Forelimb muscle (tissue), 1 donor: Measurements from ENCODE around the gene TREX2. TPM values are rescaled to one million over a fixed set of nuclear protein-coding genes. Genes with fewer than 3 reads are reported as not detected.

ENCODE experiments used
- DNase-seq: peaks from one replicate; pipeline ENCODE4 v3.0.0-alpha.2; 2013; ENCODE audit warnings: low read depth
- polyA plus RNA-seq: library from polyadenylated mRNA; unstranded; fragments of 120-200 nt; gene quantifications from one replicate; pipeline ENCODE4 v1.2.1, GENCODE V29; 2013; ENCODE audit not compliant: insufficient read length

TREX2 gene, protein sequence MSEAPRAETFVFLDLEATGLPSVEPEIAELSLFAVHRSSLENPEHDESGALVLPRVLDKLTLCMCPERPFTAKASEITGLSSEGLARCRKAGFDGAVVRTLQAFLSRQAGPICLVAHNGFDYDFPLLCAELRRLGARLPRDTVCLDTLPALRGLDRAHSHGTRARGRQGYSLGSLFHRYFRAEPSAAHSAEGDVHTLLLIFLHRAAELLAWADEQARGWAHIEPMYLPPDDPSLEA
- polyA plus RNA-seq = 0.20 TPM

DNA sequence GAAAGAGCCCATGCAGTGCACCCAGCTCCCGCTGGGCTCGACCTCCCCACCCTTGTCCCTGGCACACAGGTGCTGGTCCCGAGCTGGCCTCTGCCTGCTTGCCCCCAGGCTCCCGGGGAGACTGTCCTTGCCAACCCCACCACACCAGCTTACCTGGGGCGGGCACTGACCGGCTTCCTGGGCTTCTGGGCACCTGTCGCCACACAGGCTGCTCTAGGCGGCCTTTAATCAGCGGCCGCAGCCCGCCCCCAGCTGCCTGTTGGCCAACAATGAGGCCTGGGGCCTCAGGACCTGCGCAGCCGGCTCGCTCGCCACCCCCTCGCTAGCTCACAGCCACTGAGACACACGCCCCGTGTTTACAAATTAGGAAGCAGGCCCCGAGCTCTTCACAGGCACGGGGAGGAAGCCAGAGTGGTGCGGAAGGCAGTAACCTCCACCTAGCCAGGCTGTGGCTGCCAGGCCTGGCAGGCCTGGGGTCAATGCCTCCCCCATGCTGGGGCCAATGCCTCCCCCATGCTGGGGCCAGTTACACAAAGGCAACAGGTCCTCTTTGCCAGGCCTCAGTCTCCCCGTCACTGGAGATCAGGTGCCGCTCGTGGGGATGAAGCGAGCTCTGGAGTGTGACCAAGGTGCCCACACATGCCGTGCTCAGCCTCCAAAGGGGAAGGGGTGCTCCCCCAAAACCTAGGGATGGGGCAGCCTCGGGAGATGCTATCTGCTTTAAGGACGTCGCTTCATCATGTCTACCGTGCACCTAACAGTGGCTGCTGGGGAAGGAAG is at the start of gene TREX2:
TSS of gene TREX2 (minus strand) at position 201 of the 780 bp plus-strand sequence. CDS start 626 bp downstream, outside the sequence.
- no peak for DNase-seq

DNA sequence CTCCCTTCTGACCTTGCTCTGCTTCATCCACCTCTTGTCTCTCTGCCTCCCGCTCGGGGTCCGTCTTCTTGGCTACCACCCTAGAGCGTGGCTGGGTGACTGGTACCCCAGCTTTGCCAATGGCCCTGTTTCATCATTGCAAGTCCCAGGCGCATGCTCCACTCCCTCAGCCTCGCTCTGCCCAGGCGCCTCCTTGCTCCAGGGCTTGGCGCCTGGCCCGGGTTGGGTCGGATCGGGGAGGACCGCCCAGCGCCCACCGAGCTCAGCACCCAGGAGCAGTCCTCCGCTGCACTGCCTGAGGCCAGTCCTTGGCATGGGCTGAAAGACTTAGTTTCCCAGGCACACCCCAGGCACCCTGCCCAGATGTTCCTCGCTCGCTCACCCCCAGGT is 49.5 kb upstream of the TREX2 start:
- no peak for DNase-seq

DNA sequence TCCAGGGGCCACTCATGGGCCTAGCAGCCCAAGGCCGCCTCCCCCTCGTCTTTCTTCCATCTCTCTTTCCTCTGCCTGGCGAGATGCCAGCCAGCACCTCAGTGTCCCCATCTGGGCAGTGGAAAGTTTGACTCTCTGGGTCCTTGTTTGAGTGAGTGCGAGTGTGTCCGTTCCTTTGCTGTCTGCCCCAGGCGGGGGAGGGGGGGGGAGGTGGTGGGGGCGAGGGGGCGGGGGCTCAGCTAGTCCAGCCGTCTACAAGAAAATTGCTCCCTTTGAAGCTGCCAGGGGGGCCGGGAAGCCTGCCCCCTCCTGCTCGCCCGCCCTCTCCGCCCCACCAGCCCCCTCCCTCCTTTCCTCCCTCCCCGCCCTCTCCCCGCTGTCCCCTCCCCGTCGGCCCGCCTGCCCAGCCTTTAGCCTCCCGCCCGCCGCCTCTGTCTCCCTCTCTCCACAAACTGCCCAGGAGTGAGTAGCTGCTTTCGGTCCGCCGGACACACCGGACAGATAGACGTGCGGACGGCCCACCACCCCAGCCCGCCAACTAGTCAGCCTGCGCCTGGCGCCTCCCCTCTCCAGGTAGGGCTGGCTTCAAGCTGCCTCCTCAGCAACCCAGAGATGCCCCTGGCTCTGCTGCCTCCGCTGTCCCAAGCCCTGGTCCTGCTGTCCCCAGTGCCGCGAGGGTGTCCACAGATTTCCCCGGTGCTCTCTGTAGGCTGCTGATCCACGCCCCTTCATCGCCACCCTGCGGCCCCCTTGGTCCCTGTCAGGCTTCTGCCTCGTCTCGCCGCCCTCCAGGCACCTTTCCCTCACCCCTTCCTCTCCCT is 48.9 kb upstream of the TREX2 start, which contains the start of gene BGN:
TSS of gene BGN (plus strand) at position 440 of the 821 bp plus-strand sequence. CDS start 9,652 bp downstream, outside the sequence.
- no peak for DNase-seq

DNA sequence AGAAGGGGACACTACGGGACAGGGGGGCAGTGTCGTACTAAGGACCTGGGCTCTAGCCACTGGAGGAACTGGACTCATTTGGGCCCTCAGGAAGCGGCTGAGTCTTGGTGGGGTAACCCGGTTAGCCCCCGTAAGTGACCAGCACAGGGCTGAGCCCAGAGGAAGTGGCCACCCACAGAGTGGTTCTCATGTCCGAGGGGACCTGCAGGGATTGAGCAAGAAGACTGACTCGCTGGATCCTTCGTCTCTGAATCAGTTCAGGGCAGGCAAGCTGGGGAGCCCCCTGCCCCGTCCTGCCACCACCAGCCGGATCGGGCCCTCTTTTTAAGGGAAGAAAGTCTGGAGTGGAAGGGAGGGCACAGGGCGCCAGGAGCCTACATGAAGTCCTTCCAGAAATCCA is 48.2 kb upstream of the TREX2 start:
- no peak for DNase-seq

DNA sequence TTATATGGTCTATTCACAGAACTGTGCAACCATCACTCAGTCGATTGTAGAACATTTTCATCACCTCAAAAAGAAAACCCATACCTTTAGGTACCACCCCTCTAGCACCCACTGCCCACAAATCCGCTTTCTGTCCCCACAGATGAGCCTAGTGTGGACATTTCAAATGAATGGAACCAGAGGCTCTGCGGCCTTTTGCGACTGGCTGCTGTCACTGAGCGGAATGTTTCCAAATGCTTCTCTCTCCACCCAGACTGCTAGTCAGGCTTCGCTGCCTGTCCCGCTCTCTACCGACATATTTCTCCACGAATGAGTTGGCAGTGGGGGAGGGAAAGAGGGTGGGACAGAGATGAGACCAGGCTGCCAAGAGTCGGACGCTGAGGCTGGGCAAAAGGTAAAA is 47.2 kb upstream of the TREX2 start:
- no peak for DNase-seq

DNA sequence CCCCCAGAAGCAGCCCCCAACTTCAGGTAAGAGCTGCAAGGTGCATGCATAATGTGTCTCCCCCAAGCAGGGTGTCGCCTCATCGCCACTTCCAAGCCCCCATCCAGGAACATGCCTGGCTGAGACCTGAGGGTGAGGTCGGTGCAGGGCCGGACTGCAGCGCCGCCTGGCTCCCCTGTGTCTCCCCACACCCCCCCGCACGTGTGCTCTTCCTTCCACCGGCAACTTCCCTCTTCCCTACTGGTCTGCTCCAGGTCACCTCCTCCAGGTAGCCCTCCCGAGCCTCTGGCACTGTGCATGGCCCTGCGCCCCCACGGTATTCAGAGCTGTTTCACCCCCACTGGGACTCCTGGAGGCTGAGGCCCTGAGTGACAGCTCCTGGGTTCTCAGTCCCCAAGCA is 46.7 kb upstream of the TREX2 start:
- no peak for DNase-seq

DNA sequence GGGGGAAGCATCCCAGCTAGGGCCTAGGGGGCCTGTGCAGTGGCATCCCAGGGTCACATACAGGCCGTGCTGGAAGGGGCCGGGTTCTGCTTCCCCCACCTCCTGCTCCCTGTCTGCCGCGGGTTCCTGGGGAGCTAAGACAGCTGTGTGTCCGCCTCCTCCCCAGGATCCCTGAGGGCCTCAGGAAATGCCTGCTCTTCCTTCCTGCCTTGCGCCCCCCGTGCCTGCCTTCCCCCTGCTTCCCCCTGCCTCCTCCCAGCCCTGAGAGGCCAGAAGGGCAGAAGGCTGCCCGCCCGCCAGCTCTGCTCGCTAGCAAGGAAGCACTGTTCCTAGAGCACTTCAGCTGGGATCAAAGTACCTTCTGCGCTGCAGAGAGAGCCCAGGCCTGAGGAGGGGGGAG is 46.1 kb upstream of the TREX2 start:
- no peak for DNase-seq

DNA sequence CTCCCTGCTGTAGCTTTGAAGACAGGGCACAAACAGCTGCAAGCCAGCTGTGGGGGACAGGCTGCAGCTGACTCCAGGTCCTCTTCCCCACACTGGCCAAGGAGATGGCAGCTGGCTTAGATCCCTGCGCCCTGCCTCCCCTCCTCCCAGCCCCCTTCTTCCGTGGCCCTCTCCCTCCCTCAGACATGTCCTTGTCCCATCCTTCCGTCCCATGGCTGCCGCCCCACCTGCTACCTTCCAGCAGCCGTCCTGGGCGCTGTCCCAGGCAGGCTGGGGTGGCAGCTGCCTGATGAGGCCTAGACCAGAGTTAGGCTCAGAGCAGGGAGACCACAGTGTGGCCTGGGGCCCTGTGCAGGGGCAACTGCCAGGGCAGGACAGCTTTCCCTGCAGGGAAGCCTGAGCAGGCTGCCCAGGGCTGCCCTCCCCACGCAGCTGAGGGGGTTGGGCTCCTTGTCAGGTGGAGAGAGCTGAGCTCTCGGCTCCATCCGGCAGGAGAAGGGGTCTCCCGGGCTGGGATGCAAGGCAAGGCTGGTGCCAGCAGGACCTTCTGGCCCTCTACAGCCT is 45.6 kb upstream of the TREX2 start:
- DNase-seq = no peak

DNA sequence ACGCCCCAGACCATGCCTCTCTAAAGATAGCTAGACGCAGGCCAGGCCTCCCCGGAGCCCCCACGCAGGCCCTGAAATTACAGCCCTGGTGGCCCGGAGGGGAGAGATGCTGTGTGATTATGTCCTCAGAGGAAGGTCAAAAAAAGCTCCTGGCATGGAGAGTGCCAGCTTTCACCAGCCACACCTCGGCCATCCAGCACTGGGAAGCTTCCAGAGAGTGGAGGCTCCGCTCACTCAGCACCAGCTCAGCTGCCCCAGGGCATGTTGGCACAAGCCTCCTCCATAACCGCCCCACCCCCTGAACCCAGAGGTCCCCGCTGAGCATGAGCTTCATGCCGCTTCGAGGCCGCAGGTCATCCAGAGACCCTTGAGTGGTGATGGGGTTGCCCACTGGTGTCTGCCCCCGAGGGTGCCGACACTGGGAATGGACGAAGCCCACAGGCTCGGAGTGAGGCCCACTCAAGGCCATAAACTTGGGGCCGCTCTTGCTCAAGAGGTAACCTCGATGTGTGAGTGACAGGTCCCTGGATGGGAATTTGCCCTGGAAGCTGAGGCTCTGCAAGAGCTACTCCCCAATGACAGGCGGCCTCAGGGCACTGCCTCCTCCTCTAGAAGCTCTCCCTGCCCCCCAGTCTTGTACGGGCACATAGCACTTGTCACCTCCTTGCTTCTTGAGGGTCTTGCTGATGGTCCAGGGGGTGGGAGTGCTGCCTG is 44.5 kb upstream of the TREX2 start:
- no peak for DNase-seq

DNA sequence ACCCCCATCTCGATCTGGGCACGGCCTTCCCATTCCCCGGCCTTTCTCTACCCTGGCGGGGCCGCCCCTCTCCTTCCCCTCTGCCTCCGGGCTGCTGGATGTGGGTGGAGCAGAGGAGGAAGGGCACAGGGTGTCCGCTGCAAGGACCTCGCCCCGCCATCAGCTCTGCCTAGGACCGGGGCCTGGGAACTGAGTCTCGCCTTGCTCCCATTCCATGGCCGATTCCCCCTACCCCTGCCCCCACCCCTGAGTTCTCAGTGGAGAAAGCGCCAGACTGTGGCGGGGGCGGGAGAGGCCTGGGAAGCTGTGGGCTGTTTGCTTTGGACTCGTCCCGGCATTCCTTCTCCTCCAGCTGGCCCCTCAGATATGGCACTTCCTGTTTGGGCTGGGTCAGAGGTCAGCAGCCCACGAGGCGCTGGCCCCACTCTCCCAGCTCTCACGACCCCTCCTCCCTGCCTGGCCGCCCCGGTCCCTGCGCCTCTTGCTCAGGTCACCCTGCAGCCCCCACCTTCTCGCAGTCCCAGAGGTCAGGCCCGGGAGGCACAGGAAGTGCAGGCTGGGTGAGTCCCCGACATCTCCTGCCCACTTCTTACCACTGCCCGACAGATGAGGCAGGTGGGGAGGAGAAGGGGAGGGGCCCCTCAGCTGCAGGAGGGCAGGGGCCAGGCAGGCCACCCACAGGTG is 42.5 kb upstream of the TREX2 start:
- no peak for DNase-seq

DNA sequence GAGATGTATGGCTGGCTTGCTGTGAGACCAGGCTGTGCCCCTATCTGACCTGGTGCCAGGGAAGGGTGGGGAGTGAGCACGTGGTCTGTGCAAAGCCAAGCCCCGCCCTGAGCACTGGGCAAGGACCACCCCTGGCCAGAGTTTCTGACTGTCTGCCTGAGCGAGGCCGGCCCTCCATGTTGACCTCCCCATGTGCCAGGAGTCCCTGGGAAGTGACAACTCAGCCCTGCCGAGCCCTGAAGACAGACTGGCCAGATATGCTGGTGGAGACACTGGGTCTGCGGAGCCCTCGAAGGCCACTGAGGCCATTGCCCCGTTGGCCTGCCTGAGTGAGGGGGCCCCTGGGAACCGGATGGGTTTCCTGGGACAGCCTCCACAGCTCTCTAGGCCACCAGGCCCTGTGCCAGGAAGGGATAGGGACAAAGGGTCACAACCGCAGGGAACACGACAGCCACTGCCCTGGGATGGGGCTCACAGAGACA is 41.8 kb upstream of the TREX2 start:
- DNase-seq = no peak

DNA sequence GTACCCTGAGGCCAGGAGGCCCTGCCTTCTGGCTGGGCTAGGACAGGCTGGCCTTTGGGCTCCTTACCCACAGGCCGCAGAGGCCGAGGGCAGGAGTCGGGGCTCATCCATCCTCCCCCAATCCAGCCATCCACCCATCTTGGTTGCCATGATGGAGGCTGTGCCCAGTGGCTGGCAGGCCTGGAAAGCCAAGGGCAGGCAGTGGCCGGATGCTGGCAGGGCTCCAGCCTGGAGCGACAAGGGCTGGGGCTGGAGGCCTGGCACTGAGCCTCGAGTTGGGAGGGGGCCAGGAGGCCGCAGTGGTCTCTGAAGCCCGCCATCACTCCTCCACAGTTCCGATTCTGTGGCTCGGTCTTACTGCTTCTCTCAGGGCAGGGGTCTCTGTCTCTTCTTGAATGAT is 40.3 kb upstream of the TREX2 start:
- no peak for DNase-seq

DNA sequence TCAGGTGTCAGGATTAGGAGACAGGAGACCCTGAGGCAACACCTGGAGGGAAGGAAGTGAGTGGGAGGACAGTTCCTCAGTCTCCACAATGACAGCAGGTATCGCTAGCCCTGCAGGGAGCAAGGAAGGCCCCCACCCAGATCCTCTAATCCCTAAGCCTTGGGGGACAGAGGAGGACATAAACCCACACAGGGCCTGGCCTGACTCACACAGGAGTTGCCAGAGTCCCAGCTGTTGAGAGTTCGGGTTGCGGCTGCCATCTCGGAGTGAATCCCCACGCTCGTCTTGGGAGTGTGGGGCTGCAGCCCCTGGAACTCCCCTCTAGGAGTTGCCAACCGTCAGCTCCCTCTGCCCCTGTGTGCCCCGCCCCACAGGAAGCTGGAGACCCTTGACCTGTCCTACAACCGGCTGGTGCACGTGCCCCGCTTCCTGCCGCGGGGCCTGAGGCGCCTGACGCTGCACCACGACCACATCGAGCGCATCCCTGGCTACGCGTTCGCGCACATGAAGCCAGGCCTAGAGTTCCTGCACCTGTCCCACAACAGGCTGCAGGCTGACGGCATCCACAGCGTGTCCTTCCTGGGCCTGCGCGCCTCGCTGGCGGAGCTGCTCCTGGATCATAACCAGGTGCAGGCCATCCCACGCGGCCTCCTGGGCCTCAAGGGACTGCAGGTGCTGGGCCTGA is 39.7 kb upstream of the TREX2 start:
- DNase-seq = no peak

DNA sequence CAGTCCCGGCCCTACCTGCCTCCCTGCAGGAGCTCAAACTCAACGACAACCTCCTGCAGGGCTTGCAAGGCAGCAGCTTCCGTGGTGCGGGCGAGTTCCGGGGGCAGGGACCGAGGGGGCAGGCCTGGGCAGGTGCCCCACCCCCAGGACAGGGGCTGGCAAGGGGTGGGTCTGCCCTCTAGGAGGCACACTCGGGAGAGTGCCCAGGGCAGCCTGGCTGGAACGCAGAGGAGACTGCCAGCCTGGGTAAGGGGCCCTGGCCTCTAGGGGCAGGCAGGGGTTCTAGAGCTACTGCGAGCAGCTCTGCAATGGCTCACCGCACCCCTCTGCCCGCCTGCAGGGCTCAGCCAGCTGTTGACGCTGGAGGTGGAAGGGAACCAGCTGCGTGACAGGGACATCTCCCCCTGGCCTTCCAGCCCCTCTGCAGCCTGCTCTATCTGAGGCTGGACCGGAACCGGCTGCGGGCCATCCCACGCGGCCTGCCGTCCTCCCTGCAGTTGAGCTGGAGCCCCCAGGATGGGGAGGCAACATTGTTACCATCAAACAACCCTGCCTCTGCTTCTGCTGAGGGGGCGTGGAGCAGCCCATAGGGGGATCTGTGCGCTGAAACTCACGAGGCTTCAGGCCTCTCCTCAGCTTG is 36.6 kb upstream of the TREX2 start:
- no peak for DNase-seq

DNA sequence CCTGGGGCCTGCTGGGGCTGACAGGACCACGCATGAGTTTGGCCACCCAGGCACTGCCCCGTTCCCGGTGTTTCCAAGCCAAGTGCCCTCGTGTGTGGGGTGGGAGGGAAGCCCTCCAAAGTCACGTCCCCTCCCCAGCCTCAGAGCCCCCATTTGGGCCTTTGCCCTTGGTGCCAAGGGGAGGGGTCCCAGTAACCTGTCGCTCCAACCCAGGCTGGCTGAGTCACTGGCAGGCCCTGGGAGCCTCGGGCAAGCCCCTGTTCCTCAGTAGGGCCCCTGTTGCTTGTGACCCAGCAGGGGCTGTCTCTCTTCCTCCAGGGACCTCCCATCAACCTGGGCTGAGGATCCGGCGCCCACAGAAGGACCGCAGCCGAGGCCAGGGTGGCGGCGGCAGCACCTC is 35.2 kb upstream of the TREX2 start:
- no peak for DNase-seq

DNA sequence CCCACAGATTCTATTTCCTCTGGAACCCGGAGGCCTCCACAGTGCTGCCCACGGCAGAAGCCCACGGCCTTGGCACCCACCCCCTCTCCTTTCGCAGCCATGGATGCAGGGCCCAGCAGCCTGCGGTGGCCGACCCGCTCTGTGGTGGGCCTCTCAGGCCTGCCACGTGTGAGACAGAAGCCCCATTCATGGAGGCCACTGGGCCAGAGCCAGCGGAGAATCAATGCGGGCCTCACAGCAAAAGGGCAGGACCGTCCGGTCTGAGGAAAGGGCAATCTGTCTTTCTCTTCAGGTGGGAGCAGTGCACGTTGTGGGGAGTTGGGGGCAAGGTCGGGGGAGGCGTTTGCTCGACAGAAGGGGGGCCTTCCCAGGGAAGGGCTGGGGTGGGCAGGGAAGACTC is 32.9 kb upstream of the TREX2 start:
- no peak for DNase-seq

DNA sequence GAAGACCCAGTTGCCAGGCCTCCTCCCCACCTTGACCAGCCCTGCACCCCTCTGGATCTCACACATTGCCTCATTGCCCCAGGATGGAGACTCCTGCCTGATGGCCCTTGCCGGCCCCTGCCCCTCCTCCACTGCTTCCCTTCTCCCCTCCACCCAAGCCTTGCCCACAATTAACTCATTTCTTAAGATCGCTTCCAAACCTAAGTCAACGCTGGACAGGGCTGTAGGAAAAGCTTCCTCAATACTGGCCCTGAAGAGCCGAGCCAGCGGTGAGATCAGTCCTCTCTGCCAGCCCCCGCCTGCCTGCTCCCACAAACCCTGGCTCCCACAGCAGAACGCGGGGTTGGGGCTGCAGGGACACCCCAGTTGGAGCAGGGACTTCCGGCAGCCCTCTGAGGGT is 32.0 kb upstream of the TREX2 start:
- DNase-seq = no peak

DNA sequence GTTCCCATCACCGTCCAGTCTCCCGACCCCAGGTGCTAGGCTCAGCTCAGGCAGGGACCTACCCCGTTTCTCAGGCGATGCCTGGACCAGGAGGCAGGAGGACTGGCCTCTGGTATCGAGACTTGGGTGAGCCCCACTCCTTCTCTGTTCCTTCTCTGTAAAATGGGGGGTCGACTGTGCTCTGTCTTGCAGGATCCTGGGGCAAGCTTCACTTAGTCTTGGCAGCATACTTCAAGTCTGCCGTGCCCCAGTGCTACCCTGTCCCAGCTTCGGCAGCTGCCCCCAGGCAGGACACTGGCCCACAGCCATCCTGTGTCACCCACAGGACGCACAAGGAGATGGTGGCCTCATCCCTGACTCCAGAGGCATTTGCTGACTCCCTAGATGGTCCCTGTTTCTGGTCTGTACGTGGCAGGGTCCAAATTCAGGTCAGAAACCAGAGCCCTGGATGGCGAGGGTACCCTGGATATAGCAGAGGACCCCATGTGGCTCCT is 31.6 kb upstream of the TREX2 start:
- DNase-seq = no peak

DNA sequence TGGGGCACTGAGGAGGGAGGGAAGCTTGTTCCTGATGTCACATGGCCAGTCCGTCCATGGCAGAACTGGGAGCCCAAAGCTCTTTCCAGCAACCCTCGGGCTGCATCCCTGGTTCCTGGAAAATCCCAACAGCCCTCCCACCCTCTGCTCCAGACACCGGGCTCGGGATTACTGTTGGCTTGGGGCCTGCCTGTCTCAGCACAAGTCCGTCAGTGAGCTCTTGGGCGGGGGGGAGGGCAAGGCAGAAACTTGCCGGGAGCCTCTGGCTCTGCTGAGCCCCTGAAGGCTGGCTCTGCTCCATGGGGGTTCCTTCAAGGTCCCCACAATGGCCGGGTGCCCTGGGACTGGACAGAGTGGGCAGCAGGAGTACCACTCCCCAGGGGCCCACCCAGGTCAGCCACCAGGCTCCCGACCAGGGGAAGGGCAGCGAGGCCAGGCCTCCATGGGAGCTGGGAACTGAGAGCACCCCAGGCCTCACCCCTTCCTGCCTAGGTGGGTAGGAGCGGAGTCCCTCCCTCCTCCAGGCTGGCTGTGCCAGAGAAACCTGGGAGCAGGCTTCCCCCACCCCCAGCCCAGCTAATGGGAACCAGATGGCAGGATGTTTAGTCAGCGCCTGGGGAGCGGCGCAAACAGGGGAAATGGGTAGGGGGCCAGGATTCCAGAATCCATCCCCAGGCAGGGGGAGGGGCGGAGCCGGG is 31.0 kb upstream of the TREX2 start:
- DNase-seq = no peak
